Activated naive CD4-positive, alpha-beta T cell treated with anti-CD3 and anti-CD28 coated beads, Interleukin-2, amount 10 ng/mL, durations not matched to agents 7 days and 5 days (primary cell): ENCODE results near the gene HNRNPA3.
"Not testable (repeated sequence)": the region's sequence is repeated elsewhere in the genome, so short reads cannot be mapped to it uniquely, and the experiment has no call there.

Source experiments
- CTCF ChIA-PET: fragments of 350-600 bp; sonication (Branson Sonifier 250); formaldehyde crosslinking; loops from one replicate; lab custom pipeline; 2021; ENCODE audit warnings: antibody characterized with exemption; lab: Charles Lee
- DNase-seq: peaks from one replicate; pipeline ENCODE4 v3.0.0-alpha.2; 2020
- H3K27ac Mint-ChIP-seq: one replicate; pipeline ENCODE4 v1.8.0; 2021; ENCODE audit warnings: mild to moderate bottlenecking, moderate library complexity, mixed read lengths
- H3K27me3 Mint-ChIP-seq: one replicate; pipeline ENCODE4 v1.8.0; 2021; ENCODE audit warnings: mild to moderate bottlenecking, mixed read lengths
- H3K36me3 Mint-ChIP-seq: one replicate; pipeline ENCODE4 v1.8.0; 2021; ENCODE audit warnings: mixed read lengths
- H3K4me1 Mint-ChIP-seq: one replicate; pipeline ENCODE4 v1.8.0; 2021; ENCODE audit warnings: mixed read lengths
- H3K4me3 Mint-ChIP-seq: one replicate; pipeline ENCODE4 v1.8.0; 2021; ENCODE audit warnings: mild to moderate bottlenecking, moderate library complexity, mixed read lengths
- H3K9me3 Mint-ChIP-seq: one replicate; pipeline ENCODE4 v1.8.0; 2021; ENCODE audit warnings: mixed read lengths

The HNRNPA3 gene

DNA sequence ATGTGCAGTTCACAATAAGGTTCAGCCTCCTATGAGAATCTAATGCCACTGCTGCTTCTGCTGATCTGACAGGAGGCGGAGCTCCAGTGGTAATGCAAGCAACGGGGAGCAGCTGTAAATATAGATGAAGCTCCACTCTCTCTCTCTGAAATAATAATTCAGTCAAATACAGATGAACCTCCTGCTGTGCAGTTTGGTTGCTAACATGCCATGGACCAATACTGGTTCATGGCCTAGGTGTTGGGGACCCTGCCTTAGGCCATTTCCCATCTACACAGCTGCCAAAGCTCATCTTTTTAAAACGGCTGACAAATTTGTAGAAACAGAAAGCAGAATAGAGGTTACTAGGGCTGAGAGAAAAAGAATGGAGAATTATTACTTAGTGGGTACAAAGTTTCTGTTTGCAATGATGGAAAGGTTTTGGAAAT lies 10.7 kb upstream of the HNRNPA3 start:
- no peak for DNase-seq
- Mint-ChIP-seq H3K4me3 (no peak overlapping the region), H3K36me3 (peaks cover 2% of the 10 kb centered on the region), H3K9me3 (no peaks in the 10 kb centered on the region), H3K4me1 (peaks cover 3% of the 10 kb centered on the region), H3K27me3 (no peaks in the 10 kb centered on the region), H3K27ac (no peak overlapping the region)
- CTCF ChIA-PET: interaction anchor here (0.7 to 1.6 kb wide), 6 partner anchors 32 to 132 kb away, joined by 3 to 5 read pairs (median 4); no protein-coding TSS in a partner anchor

DNA sequence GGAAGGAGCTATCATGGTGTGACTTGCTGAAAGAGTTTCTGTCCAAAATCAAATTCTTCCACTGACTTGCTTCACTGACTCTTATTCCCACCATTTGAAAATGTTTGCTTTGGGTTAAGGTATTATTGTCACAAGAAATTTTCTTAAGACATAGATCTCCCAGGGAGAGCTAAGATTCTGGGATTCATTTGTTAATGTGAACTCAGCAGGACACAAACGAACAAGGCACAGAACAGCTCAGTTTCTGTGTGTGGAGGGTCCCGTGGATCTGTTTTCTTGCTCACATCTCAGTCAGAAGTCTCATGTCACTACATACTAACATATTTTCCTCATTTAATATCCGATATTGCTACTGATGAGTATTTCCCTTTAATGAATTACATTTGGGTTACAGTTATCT lies 8.2 kb upstream of the HNRNPA3 start:
- DNase-seq: no peak
- CTCF ChIA-PET: no interaction called here
- H3K27ac Mint-ChIP-seq: no peak overlapping the region
- H3K27me3 Mint-ChIP-seq: no peaks in the 10 kb centered on the region
- H3K9me3 Mint-ChIP-seq: no peaks in the 10 kb centered on the region
- H3K36me3 Mint-ChIP-seq: peaks cover 2% of the 10 kb centered on the region
- H3K4me3 Mint-ChIP-seq: no peak overlapping the region
- H3K4me1 Mint-ChIP-seq: peaks cover 6% of the 10 kb centered on the region

DNA sequence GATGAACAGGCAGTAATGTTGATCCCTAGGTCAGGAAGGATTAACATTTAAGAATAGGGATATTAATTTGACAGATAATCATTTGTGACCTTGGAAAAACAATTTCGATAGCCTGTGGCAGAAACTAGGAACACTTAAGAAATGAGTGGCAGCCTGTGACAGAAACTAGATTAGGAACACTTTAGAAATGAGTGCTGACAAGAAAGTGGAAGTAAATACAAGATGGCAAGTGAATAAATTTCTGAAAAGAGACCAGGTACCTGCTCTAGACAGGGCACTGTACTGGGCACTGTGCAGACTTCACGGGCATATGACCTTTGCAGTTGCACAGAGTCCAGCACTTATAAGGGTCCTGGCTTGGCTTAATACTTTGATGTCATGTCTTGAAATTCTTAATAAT lies 5.5 kb upstream of the HNRNPA3 start:
- H3K4me3 Mint-ChIP-seq: no peak overlapping the region
- peaks cover 5% of the 10 kb centered on the region for H3K36me3 Mint-ChIP-seq
- H3K4me1 Mint-ChIP-seq: peaks cover 21% of the 10 kb centered on the region
- CTCF ChIA-PET: no interaction called here
- no peak for DNase-seq
- H3K27me3 Mint-ChIP-seq: no peaks in the 10 kb centered on the region
- no peaks in the 10 kb centered on the region for H3K9me3 Mint-ChIP-seq
- H3K27ac Mint-ChIP-seq: no peak overlapping the region

DNA sequence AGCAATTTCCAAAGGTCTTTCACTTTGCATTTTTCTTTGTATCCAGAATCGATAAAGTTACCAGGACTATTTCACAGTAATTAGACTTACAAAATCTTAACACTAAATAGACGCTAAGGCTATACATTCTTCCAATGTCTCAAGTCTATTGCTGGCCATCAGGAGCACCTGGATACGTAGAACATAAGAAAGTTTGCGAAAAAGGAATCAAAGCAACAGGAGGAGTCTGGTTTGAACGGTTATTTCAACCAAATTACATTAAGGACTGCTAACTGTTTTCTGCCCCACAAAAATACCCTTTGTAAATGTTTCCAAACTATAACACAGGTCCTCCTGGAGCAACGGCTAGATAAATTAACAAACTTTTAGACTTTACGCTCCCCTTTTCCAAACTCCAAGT lies 1.4 kb upstream of the HNRNPA3 start:
- Mint-ChIP-seq H3K27me3 (peaks cover 5% of the 10 kb centered on the region), H3K9me3 (no peaks in the 10 kb centered on the region), H3K4me1 (peaks cover 44% of the 10 kb centered on the region), H3K4me3 (peak overlapping the region; percentile 89), H3K27ac (peak overlapping the region; percentile 99), H3K36me3 (peaks cover 32% of the 10 kb centered on the region)
- DNase-seq: no peak
- CTCF ChIA-PET: interaction anchor here (0.9 to 1.3 kb wide), 7 partner anchors 15 to 123 kb away, joined by 3 to 6 read pairs (median 5); no protein-coding TSS in a partner anchor

DNA sequence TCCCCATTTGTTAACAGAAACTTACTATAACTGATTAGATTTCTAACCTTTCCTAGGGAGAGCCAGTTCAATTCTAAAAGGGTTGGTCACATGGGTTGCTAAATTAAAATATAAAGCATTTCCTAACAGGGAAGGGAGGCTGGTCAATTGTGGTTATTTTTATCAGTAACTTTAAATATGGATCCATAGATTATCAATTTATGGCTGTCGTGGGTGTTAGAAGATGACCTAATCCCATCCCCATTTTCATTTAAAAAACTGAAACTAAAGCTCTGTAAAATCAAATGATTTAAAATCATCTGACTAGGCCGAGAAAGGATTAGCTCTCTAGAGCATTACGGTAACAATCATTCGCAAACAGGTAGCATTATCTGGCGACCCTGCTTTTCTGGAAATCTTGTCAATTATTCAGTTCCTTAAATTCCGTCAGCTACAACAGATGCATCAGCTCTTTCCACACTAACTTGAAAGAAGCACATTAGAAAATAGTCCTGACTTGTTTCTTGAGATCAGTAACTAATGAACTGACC lies 953 bp upstream of the HNRNPA3 start:
- Mint-ChIP-seq H3K27ac (peak overlapping the region; percentile 99), H3K4me1 (peaks cover 46% of the 10 kb centered on the region), H3K9me3 (no peaks in the 10 kb centered on the region), H3K36me3 (peaks cover 35% of the 10 kb centered on the region), H3K4me3 (peak overlapping the region; percentile 89), H3K27me3 (peaks cover 5% of the 10 kb centered on the region)
- CTCF ChIA-PET: interaction anchor here (0.7 to 1.5 kb wide), 8 partner anchors 16 to 122 kb away, joined by 3 to 6 read pairs (median 4); partner anchors contain the start of gene NFE2L2
- no peak for DNase-seq

DNA sequence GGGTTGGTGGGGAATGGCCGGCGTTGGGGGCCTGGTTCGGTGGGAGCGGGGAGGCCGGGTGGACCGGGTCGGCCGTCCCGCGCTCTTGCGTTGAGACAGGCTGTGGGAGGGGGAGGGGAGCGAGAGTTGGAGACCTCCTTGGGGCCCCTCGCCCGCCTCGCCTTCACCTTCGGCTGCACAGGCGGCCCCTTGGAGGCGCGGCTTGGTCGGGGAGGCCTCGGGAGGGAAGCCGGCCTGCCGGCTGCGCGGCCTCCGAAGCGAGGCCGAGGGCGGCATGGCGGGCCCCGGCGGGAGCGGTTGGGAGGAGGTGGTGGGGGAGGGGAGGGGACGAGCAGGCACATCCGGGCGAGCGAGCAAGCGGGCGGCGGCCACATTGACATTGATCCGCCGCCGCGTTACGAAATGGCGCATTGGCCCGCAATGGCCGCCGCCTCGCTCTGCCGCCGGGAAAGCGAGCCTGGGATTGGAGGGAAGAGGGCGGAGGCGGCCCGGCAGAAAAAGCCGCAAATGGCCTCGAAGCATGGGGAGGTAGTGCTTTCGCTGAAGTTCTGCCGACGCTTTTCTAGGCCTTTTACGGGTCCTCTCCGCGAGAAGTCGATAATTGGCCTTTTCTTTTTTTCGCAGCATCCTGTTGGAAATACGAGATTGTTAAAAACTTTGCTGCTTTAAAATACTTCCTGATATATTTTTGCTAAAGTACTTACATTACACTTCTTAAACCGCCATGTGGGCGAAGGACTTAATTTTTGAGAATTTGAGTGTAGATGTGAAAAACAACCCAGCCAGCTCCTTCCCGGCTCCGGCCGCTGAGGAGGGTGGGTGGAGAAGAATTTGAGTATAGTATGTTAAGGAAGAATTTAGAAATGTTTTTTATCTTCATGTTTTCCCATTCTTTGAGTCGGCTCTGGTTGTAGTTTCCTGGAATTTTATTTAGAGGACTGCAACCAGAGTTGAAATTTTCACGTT lies 580 bp downstream of the HNRNPA3 start:
- peak; percentile 94 for DNase-seq
- Mint-ChIP-seq H3K27ac (peak overlapping the region; percentile 99), H3K9me3 (no peaks in the 10 kb centered on the region), H3K36me3 (peaks cover 44% of the 10 kb centered on the region), H3K4me1 (peaks cover 54% of the 10 kb centered on the region), H3K27me3 (peaks cover 5% of the 10 kb centered on the region), H3K4me3 (peak overlapping the region; percentile 89)
- CTCF ChIA-PET: interaction anchor here (0.8 to 1.5 kb wide), 3 partner anchors 50 to 52 kb away, joined by 3 to 6 read pairs (median 3); partner anchors contain the start of gene NFE2L2

DNA sequence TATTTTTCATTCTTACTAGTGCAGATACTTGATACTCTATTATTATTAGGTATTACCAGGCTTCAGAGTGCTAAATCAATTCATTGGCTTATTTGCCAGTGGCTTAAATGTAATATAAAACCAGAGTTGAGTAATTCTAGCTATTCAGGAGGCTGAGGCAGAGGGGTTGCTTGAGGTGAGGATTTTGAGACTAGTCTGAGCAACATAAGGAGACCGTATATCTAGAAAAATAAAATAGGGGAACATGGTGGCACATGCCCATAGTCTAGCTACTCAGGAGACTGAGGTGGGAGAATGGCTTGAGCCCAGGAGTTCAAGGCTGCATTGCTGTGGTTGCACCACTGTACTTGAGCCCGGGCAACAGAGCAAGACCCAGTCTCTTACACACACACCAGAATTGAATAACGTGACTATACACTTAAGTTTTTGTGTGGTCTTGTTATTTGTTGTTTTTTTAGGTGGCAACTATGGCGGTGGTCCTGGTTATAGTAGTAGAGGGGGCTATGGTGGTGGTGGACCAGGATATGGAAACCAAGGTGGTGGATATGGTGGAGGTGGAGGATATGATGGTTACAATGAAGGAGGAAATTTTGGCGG lies 4.8 kb downstream of the HNRNPA3 start:
- CTCF ChIA-PET: no interaction called here
- Mint-ChIP-seq H3K27ac (no peak overlapping the region), H3K4me1 (peaks cover 64% of the 10 kb centered on the region), H3K36me3 (peaks cover 74% of the 10 kb centered on the region), H3K4me3 (no peak overlapping the region), H3K9me3 (no peaks in the 10 kb centered on the region), H3K27me3 (peaks cover 3% of the 10 kb centered on the region)
- no peak for DNase-seq

DNA sequence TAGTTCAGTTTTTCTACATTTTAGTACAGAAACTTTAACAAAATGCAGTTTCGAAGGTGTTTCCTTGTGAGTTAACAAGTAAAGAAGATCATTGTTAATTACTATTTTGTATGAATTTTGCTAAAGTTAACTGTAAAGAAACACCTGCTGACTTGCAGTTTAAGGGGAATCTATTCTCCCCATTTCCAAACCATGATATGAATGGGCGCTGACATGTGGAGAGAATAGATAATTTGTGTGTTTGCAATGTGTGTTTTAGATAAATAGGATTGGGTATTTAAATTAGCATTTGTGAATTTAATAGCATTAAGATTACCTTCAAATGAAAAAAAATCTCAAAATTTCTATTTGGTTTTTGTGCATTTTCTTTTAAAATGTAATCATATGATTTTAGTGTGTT lies 7.2 kb downstream of the HNRNPA3 start:
- H3K4me3 Mint-ChIP-seq, H3K27ac Mint-ChIP-seq, CTCF ChIA-PET, H3K27me3 Mint-ChIP-seq, H3K9me3 Mint-ChIP-seq, DNase-seq: not testable (repeated sequence)
- Mint-ChIP-seq H3K36me3 (peaks cover 73% of the 10 kb centered on the region), H3K4me1 (peaks cover 57% of the 10 kb centered on the region)

DNA sequence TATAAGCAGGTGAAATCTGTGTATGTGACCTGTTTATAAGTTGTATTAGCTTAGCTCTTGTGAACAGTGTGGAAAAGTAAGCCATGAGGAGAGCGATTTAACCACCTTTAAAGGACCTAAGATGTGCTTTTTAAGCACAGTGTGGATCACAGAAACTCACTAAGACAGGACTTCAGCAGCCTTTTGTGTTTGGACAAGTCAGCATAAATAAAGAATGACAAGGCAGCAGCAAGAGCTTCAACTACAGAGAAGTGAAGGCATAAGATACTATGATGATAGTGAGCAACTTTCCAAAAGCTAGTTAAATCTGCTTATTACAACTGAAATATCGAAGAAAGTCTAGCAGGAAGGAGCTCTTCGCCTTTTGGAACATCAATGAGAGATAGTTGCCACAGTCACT lies 8.9 kb downstream of the HNRNPA3 start:
- CTCF ChIA-PET: interaction anchor here (1.6 kb wide), 1 partner anchor 57 kb away, joined by 4 read pairs; no protein-coding TSS in a partner anchor
- no peak overlapping the region for H3K4me3 Mint-ChIP-seq
- DNase-seq: no peak
- H3K27me3 Mint-ChIP-seq: no peaks in the 10 kb centered on the region
- H3K9me3 Mint-ChIP-seq: no peaks in the 10 kb centered on the region
- H3K36me3 Mint-ChIP-seq: peaks cover 64% of the 10 kb centered on the region
- peak overlapping the region; percentile 56 for H3K27ac Mint-ChIP-seq
- peaks cover 39% of the 10 kb centered on the region for H3K4me1 Mint-ChIP-seq

DNA sequence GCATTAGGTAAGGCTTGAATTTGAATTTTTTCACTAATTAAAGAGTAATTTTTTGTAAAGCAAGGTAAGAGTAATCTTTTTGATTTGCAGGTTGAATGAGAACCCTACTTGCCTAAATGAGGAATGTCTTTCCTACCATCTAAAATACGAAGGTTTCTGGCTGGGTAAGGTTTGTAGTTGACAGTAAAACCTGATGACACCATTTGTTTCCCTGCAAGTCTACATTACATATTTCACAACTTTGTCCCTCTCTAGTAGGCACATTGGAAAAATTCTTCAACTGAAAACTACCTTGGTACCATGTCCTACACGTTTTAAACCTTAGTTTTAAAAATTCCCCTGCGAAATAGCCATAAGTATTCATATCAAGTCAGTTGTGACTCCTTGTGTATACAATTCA lies 9.4 kb downstream of the HNRNPA3 start:
- Mint-ChIP-seq H3K27me3 (no peaks in the 10 kb centered on the region), H3K9me3 (no peaks in the 10 kb centered on the region), H3K4me3 (no peak overlapping the region), H3K4me1 (peaks cover 36% of the 10 kb centered on the region), H3K27ac (peak overlapping the region; percentile 56), H3K36me3 (peaks cover 62% of the 10 kb centered on the region)
- no peak for DNase-seq
- CTCF ChIA-PET: interaction anchor here (1.0 to 1.6 kb wide), 2 partner anchors 57 to 61 kb away, joined by 3 to 4 read pairs; no protein-coding TSS in a partner anchor

DNA sequence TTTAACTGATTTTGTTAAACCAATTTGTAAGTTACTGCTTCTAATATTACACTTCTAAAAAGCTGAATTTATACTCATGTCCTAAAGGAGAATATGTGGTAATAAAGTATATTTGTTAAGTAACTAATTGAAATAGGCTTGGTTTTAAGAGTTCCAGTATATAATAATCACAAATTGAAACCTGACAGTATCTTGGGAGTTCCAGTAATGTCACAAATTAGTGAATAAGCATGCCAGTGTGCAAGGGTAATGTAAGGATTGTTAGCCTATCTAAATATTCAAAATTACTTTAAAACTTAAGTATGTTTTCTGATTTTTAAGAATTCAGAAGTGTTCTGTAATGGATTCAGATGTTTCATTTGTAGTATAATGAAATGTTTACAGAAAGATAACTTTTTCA lies 10.8 kb downstream of the HNRNPA3 start:
- H3K27me3 Mint-ChIP-seq, CTCF ChIA-PET, H3K9me3 Mint-ChIP-seq, DNase-seq, H3K4me3 Mint-ChIP-seq, H3K27ac Mint-ChIP-seq: not testable (repeated sequence)
- Mint-ChIP-seq H3K4me1 (peaks cover 30% of the 10 kb centered on the region), H3K36me3 (peaks cover 61% of the 10 kb centered on the region)

DNA sequence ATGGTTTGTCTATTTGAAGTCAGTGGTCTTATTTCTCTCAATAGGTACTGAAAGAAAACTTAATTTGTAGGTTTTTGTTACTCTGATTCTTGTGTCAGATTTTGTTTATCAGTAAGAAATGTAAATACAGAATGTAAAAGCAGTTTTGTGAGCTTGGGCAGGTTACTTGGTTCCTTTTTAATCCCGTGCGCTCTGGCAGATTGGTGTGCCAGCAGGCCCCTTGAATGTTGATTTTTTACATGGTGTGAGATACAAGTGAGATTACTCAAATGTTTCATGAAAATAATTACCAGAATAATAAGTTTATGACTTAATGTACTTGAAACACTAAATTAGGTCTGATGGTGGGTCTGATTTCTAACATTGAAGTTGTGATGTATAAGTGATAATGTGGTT lies 13.4 kb downstream of the HNRNPA3 start:
- Mint-ChIP-seq H3K9me3 (no peaks in the 10 kb centered on the region), H3K27me3 (no peaks in the 10 kb centered on the region), H3K4me3 (no peak overlapping the region), H3K4me1 (peaks cover 17% of the 10 kb centered on the region), H3K27ac (peak overlapping the region; percentile 40), H3K36me3 (peaks cover 62% of the 10 kb centered on the region)
- DNase-seq: no peak
- CTCF ChIA-PET: no interaction called here

DNA sequence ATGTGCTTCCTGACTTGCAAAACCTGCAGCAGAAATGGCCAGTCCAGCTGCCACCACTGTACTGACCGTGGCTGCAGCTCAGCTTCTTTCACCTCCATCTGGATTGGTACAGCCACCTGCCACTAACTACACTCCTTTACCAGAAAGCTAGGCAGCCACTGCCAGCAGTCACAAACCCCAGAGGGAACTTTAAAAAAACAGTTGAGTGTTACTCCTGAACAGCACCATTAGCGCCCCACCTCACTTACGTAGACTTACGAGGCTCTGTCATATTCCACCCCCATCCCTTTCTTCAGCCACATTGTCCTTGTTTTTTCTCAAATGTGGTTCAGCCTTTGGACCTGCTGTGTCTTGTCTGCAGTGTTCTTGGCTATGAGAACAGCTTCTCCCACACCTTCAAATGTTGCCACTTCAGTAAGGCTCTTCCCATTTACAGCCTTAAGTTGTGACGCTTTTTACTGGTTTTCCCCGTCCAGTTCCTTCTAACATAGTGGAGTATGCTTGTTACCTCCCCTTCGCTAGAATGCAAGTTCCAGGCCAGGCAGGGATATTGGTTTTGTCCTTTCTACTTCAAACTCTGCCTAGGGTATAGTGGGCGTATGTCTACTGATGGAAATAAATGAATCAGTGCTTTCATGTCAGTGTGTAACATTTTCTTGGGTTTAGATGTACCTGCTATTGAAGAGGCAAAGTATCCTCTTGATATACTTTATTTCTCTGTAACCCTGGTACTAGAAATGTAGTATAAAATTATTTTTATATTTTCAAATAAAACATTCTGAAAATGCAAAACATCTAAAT lies 17.0 kb downstream of the HNRNPA3 start:
- Mint-ChIP-seq H3K4me1 (peaks cover 7% of the 10 kb centered on the region), H3K9me3 (no peaks in the 10 kb centered on the region), H3K36me3 (peaks cover 67% of the 10 kb centered on the region), H3K27ac (no peak overlapping the region), H3K27me3 (no peaks in the 10 kb centered on the region), H3K4me3 (no peak overlapping the region)
- CTCF ChIA-PET: interaction anchor here (1.8 kb wide), 1 partner anchor 104 kb away, joined by 4 read pairs; no protein-coding TSS in a partner anchor
- DNase-seq: no peak
